PC-3 (cell line): Measurements from ENCODE around the gene PODXL2.

ENCODE experiments used
- CTCF ChIP-seq: fragments of 300-600 bp; sonication (generic); conservative IDR thresholded peaks from 2 replicates; pipeline ENCODE4 v1.5.1; 2017; ENCODE audit warnings: antibody characterized with exemption, low read depth, mild to moderate bottlenecking, low read length
- EZH2 ChIP-seq: fragments of 300-600 bp; sonication (generic); IDR thresholded peaks from one replicate; pipeline ENCODE4 v1.6.1; 2017; ENCODE audit warnings: antibody characterized with exemption, mild to moderate bottlenecking, low read length; ENCODE audit not compliant: unreplicated experiment
- EZH2phosphoT487 ChIP-seq: fragments of 300-600 bp; sonication (generic); IDR thresholded peaks from 2 replicates; pipeline ENCODE4 v1.6.1; 2018; ENCODE audit warnings: mild to moderate bottlenecking, antibody characterized with exemption, low read length, borderline replicate concordance

- TF ChIP-seq CTCF (no peak), EZH2 (no peak), EZH2phosphoT487 (no peak)
These were observed 38.2 kb downstream of the PODXL2 start for GRCh38 chr3:127667119-127667681.
